Measurements from ENCODE around the gene GAR1.
"Not testable (repeated sequence)": the region's sequence is repeated elsewhere in the genome, so short reads cannot be mapped to it uniquely, and the experiment has no call there.

The GAR1 gene

GRCh38 chr4:109833756-109834155 is 18.2 kb downstream of the GAR1 start:
- in situ Hi-C loops (cut with MboI; ENCODE audit: low sequenced_read_pairs) = no loop called here

- in situ Hi-C loops (cut with MboI; ENCODE audit: low sequenced_read_pairs) = no loop called here
Observed at GRCh38 chr4:109836985-109837384, 21.4 kb downstream of the GAR1 start.

GRCh38 chr4:109846395-109847098 is 31.0 kb downstream of the GAR1 start:
- in situ Hi-C loops (cut with MboI; ENCODE audit: low sequenced_read_pairs) = no loop called here

GRCh38 chr4:109847896-109848442 is 32.4 kb downstream of the GAR1 start, which contains the start of gene LRIT3:
Gene LRIT3 (plus strand): TSS chr4:109848107. CDS start chr4:109848202, 95 bp downstream.
- in situ Hi-C loops (cut with MboI; ENCODE audit: low sequenced_read_pairs) = no loop called here

GRCh38 chr4:109848501-109848900 is 32.9 kb downstream of the GAR1 start:
- in situ Hi-C loops (cut with MboI; ENCODE audit: low sequenced_read_pairs) = no loop called here

- in situ Hi-C loops (cut with MboI; ENCODE audit: low sequenced_read_pairs) = no loop called here
Observed at GRCh38 chr4:109850601-109851000, 35.0 kb downstream of the GAR1 start.

- in situ Hi-C loops (cut with MboI; ENCODE audit: low sequenced_read_pairs) = not testable (repeated sequence)
Observed at GRCh38 chr4:109859426-109860300, 44.1 kb downstream of the GAR1 start.

GRCh38 chr4:109861271-109861670 is 45.7 kb downstream of the GAR1 start:
- in situ Hi-C loops (cut with MboI; ENCODE audit: low sequenced_read_pairs) = no loop called here

- in situ Hi-C loops (cut with MboI; ENCODE audit: low sequenced_read_pairs) = no loop called here
Observed at GRCh38 chr4:109861916-109862511, 46.5 kb downstream of the GAR1 start.

GRCh38 chr4:109864134-109864533 is 48.6 kb downstream of the GAR1 start:
- in situ Hi-C loops (cut with MboI; ENCODE audit: low sequenced_read_pairs) = no loop called here

- in situ Hi-C loops (cut with MboI; ENCODE audit: low sequenced_read_pairs) = no loop called here
Observed at GRCh38 chr4:109870061-109870460, 54.5 kb downstream of the GAR1 start.

GRCh38 chr4:109872065-109872464 is 56.5 kb downstream of the GAR1 start:
- in situ Hi-C loops (cut with MboI; ENCODE audit: low sequenced_read_pairs) = no loop called here

GRCh38 chr4:109872950-109873656 is 57.5 kb downstream of the GAR1 start:
- in situ Hi-C loops (cut with MboI; ENCODE audit: low sequenced_read_pairs) = no loop called here

- in situ Hi-C loops (cut with MboI; ENCODE audit: low sequenced_read_pairs) = no loop called here
Observed at GRCh38 chr4:109873791-109874514, 58.4 kb downstream of the GAR1 start.
